NCI-H1092 treated with DMSO at 0.1 percent for 48 hours (cell line): ENCODE data around the gene SREBF2.

ENCODE experiments used
- DNase-seq: peaks from one replicate; lab custom pipeline; 2025; lab: John Stamatoyannopoulos, UW

Gene SREBF2

GRCh38 chr22:41832553-41833368 lies at the start of gene SREBF2:
SREBF2 (plus strand) TSS chr22:41833105; CDS start chr22:41833271, 166 bp downstream.
- DNase-seq = peak; percentile 98

- no peak for DNase-seq
Observed at GRCh38 chr22:41787331-41787730, 45.6 kb upstream of the SREBF2 start.

- no peak for DNase-seq
Observed at GRCh38 chr22:41793871-41794270, 39.0 kb upstream of the SREBF2 start.

GRCh38 chr22:41798736-41799135 lies 34.2 kb upstream of the SREBF2 start:
- no peak for DNase-seq

- peak; percentile 53 for DNase-seq
Observed at GRCh38 chr22:41799486-41800347, 33.2 kb upstream of the SREBF2 start.

GRCh38 chr22:41800348-41801146 lies 32.4 kb upstream of the SREBF2 start, which contains the start of gene CCDC134:
CCDC134 (plus strand) TSS chr22:41800679; CDS start chr22:41808891, 8,212 bp downstream.
- peak; percentile 93 for DNase-seq

DNA sequence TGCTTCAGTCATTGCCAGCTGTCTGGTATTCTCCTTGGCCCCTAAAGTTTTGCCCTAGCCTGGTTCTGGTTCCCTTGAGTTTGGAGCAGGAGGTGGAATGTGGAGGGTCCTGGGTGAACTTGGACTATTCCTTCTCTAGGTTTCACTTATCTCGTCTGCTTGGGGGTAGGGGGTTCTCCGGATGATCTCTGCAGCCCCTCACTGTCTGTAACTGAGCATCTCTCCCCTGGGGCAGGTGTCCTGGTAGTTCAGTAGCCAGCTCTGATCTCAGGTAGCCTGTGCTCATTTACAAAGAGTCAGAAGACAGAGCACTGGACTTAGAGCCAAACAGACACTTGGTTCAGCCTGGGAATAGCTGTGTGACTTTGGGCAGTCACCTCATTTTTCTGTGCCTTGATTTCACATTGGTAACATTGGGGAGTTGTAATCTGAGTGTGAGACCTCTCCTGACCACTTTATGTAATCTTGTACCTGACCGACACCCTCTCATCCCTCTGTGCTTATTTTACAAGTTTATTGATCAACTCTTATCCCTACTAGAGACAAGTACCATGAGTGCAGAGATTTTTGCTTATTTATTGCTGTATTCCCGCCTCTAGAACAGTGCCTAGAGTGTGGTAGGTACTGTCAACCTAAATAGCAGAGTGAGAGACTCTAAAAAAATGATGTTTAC lies 31.6 kb upstream of the SREBF2 start:
- no peak for DNase-seq

GRCh38 chr22:41801886-41802285 lies 31.0 kb upstream of the SREBF2 start:
- no peak for DNase-seq

- no peak for DNase-seq
Observed at GRCh38 chr22:41805639-41806038, 27.3 kb upstream of the SREBF2 start.

- no peak for DNase-seq
Observed at GRCh38 chr22:41808400-41808799, 24.5 kb upstream of the SREBF2 start.

- no peak for DNase-seq
Observed at GRCh38 chr22:41810022-41810421, 22.9 kb upstream of the SREBF2 start.

GRCh38 chr22:41812805-41813545 lies 19.9 kb upstream of the SREBF2 start:
- no peak for DNase-seq

DNA sequence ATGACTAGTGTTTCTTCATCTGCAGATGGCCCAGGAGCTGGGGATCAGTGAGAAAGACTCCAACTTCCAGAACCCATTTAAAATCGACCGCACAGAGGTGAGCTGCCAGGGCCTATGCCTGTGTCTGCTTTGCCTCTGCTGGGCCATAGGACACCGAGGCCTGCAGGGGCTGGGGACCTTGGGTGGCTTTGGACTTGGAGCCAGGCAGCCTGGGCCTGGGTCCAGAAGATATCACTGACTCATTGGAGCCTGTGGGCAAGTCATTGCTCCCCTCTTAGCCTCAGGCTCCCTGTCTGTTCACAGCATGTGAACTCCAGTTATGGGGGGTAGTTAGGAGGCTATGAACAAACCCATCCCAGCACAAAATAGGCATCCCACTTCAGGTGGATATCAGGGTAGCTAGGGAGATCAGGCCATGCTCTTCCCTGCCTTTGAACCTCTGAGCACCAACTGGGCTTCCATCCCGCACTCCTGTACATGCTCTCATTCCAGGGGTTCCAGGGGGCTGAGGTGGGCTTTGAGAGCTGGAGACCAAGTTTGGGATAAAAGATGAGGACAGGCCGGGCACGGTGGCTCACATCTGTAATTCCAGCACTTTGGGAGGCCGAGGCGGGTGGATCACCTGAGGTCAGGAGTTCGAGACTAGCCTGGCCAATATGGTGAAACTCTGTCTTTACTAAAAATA lies 19.0 kb upstream of the SREBF2 start:
- no peak for DNase-seq

- DNase-seq = no peak
Observed at GRCh38 chr22:41815716-41816115, 17.2 kb upstream of the SREBF2 start.

DNA sequence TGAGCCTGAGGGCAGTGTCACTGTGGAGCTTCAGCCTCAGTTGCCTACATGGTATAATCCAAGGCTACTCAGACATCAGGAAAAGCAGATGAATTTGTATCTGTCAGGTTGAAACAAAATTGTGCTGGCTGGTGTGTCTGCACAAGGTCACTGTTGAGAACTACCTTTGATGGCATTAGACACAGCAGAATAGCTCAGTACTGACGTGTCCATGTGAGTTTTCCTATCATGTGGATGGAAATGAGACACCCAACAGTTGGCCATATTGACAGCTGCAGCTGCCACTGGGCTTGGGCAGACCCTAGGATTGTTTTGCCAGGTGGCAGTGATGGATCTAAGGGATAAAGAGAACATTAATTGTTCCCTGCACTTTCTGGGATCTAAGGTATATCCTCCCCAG lies 16.7 kb upstream of the SREBF2 start:
- DNase-seq = no peak

DNA sequence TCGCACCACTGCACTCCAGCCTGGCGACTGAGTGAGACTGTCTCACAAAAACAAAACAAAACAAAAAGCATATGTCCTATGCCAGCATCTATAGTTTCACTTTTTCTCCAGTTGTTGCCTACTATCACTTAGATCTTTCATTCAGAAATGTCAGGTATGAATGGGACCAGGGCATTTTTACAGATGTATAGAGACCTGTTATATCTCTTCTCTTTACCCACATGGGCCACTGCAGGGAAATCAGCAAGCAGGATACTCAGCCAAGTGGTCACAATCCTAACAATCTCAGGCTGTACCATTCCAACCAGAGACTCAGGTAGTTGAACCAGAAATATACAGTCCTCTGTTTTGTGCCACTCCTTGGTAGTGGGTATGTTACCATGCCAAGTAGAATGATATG lies 16.0 kb upstream of the SREBF2 start:
- DNase-seq = no peak

GRCh38 chr22:41818011-41818410 lies 14.9 kb upstream of the SREBF2 start:
- DNase-seq = no peak

DNA sequence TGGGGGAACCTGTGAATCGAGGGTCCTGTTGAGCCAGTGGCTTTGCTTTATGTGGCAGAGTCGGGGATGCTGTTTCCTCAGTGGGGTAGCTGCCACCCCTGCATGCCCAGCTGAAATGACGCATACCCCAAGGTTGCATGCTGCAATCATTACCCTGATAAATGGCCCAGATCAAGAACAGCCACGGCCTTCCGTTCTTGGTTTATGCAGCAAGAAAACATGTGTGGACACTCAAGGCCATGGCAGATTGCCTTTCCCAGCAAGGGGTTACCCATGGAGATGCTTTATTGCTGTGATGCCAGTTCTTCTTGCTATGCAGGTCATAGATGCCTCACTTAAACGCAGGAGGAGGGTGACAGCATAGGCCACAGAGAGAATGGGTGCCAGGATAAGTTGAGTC lies 14.3 kb upstream of the SREBF2 start:
- no peak for DNase-seq

- no peak for DNase-seq
Observed at GRCh38 chr22:41819257-41819656, 13.6 kb upstream of the SREBF2 start.

DNA sequence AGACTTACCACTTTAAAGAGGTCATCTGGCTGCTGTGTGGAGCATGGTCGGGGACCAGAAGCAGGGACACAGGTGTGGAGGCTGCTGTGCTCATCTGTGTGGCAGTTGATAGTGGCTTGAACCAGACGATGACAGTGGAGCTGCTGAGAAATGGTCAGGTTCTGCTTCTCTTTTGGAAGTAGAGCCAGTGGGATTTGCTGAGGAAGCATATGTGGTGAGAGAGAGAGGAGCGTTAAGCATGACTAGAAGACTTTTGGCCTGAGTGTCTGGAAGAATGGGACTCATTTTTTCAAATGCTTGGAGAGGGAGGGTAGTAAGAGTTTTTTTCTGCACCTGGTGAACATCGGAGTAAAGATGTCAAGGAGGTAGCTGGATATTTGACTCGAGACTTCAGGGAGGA lies 12.5 kb upstream of the SREBF2 start:
- no peak for DNase-seq
